OCI-LY3 (cell line): ENCODE data around the gene TMEM205.

Source experiments
- H2AFZ ChIP-seq: fragments of 200-600, 300-600 bp; shearing (Covaris generic); 2 replicates; pipeline ENCODE4 v1.6.0; 2014; ENCODE audit warnings: antibody characterized with exemption, low read depth, low read length
- H3K27ac ChIP-seq: fragments of 200-600, 300-600 bp; sonication (generic); 2 replicates; pipeline ENCODE4 v1.5.1; 2014; ENCODE audit warnings: mild to moderate bottlenecking, low read length, moderate library complexity, mixed read lengths
- H3K27me3 ChIP-seq: fragments of 200-600, 300-600 bp; sonication (generic); 2 replicates; pipeline ENCODE4 v1.6.1; 2014; ENCODE audit warnings: low read depth, low read length, mixed read lengths
- H3K36me3 ChIP-seq: fragments of 200-600, 300-600 bp; sonication (generic); replicated peaks from 2 replicates; pipeline ENCODE3; 2014; ENCODE audit warnings: low read depth, low read length, mixed read lengths
- H3K4me1 ChIP-seq: fragments of 300-600, 200-600 bp; sonication (generic); 2 replicates; pipeline ENCODE4 v1.6.1; 2014; ENCODE audit warnings: low read length, mixed read lengths
- H3K4me2 ChIP-seq: fragments of 200-600, 300-600 bp; sonication (generic); 2 replicates; pipeline ENCODE4 v1.6.1; 2014; ENCODE audit warnings: low read length, mixed read lengths
- H3K4me3 ChIP-seq: fragments of 300-600, 200-600 bp; sonication (generic); 2 replicates; pipeline ENCODE4 v1.5.1; 2014; ENCODE audit warnings: antibody characterized with exemption, mild to moderate bottlenecking, low read length, moderate library complexity
- H3K79me2 ChIP-seq: fragments of 300-600, 200-600 bp; shearing (Covaris generic); 2 replicates; pipeline ENCODE4 v1.6.1; 2014; ENCODE audit warnings: mild to moderate bottlenecking, low read length, mixed read lengths
- H3K9ac ChIP-seq: fragments of 300-600, 200-600 bp; shearing (Covaris generic); 2 replicates; pipeline ENCODE4 v1.6.0; 2014; ENCODE audit warnings: mild to moderate bottlenecking, low read length, moderate library complexity
- H3K9me3 ChIP-seq: fragments of 200-600, 300-600 bp; shearing (Covaris generic); 2 replicates; pipeline ENCODE4 v1.6.1; 2014; ENCODE audit warnings: low read length, mixed read lengths; ENCODE audit not compliant: insufficient read depth
- H4K20me1 ChIP-seq: fragments of 200-600, 300-600 bp; sonication (generic); 2 replicates; pipeline ENCODE4 v1.6.1; 2016; ENCODE audit warnings: low read length, mixed read lengths; ENCODE audit not compliant: insufficient read depth
- CTCF ChIP-seq: fragments of 200-600, 300-600 bp; sonication (generic); IDR thresholded peaks from 2 replicates; pipeline ENCODE4 v1.5.1; 2014; ENCODE audit warnings: antibody characterized with exemption, low read length, low read depth
- EZH2phosphoT487 ChIP-seq: fragments of 200-600 bp; shearing (Covaris generic); IDR thresholded peaks from 2 replicates; pipeline ENCODE4 v1.6.1; 2018; ENCODE audit warnings: antibody characterized with exemption, mixed run types, low read depth

The TMEM205 gene

GRCh38 chr19:11377756-11378155, 31.7 kb upstream of the TMEM205 start:
- H3K27me3 ChIP-seq: no peaks in the 10 kb centered on the region
- H2AFZ ChIP-seq: no peak overlapping the region
- H3K4me2 ChIP-seq: no peak overlapping the region
- H3K4me3 ChIP-seq: no peak overlapping the region
- H3K36me3 ChIP-seq: peaks cover 6% of the 10 kb centered on the region
- H3K9me3 ChIP-seq: no peaks in the 10 kb centered on the region
- no peak overlapping the region for H3K9ac ChIP-seq
- TF ChIP-seq CTCF (no peak), EZH2phosphoT487 (no peak)
- no peak overlapping the region for H3K27ac ChIP-seq
- H3K4me1 ChIP-seq: peaks cover 34% of the 10 kb centered on the region
- H3K79me2 ChIP-seq: peaks cover 15% of the 10 kb centered on the region
- H4K20me1 ChIP-seq: no peaks in the 10 kb centered on the region

GRCh38 chr19:11377237-11377636, 31.2 kb upstream of the TMEM205 start:
- H3K27ac ChIP-seq: 0 out of 2 replicates have a peak overlapping the region, but pooled peaks have one; percentile 4
- peaks cover 6% of the 10 kb centered on the region for H3K36me3 ChIP-seq
- H3K27me3 ChIP-seq: no peaks in the 10 kb centered on the region
- H2AFZ ChIP-seq: 0 out of 2 replicates have a peak overlapping the region, but pooled peaks have one; percentile 14
- H3K4me1 ChIP-seq: peaks cover 34% of the 10 kb centered on the region
- peak overlapping the region; percentile 31 for H3K4me2 ChIP-seq
- H4K20me1 ChIP-seq: no peaks in the 10 kb centered on the region
- H3K79me2 ChIP-seq: peaks cover 15% of the 10 kb centered on the region
- peak overlapping the region; percentile 3; the same call in 1 of the 2 replicates for H3K9ac ChIP-seq
- peak overlapping the region; percentile 6; the same call in 1 of the 2 replicates for H3K4me3 ChIP-seq
- no peak for TF ChIP-seq CTCF
- no peak for TF ChIP-seq EZH2phosphoT487
- no peaks in the 10 kb centered on the region for H3K9me3 ChIP-seq

GRCh38 chr19:11375143-11375948, 29.3 kb upstream of the TMEM205 start:
- no peak for TF ChIP-seq EZH2phosphoT487
- no peak for TF ChIP-seq CTCF
- Histone ChIP-seq H2AFZ (peak overlapping the region; percentile 51), H3K9ac (peak overlapping the region; percentile 94), H4K20me1 (no peaks in the 10 kb centered on the region), H3K4me3 (peak overlapping the region; percentile 86), H3K9me3 (no peaks in the 10 kb centered on the region), H3K27ac (peak overlapping the region; percentile 70), H3K4me1 (peaks cover 28% of the 10 kb centered on the region), H3K27me3 (no peaks in the 10 kb centered on the region), H3K79me2 (peaks cover 14% of the 10 kb centered on the region), H3K4me2 (peak overlapping the region; percentile 99), H3K36me3 (peaks cover 6% of the 10 kb centered on the region)

- Histone ChIP-seq H3K27me3 (no peaks in the 10 kb centered on the region), H3K36me3 (peaks cover 6% of the 10 kb centered on the region), H3K4me2 (peak within 1 kb of the TSS; percentile 99), H3K79me2 (peaks cover 10% of the 10 kb centered on the region), H2AFZ (peak within 1 kb of the TSS; percentile 89), H3K9me3 (no peaks in the 10 kb centered on the region), H3K27ac (peak within 1 kb of the TSS; percentile 78), H4K20me1 (0 out of 2 replicates have a peak, but pooled peaks cover 1% of the 10 kb centered on the region), H3K9ac (peak within 1 kb of the TSS; percentile 94), H3K4me1 (peaks cover 23% of the 10 kb centered on the region), H3K4me3 (peak within 1 kb of the TSS; percentile 86)
- no peak for TF ChIP-seq CTCF
- TF ChIP-seq EZH2phosphoT487: no peak
Measured at GRCh38 chr19:11374433-11375142, 28.5 kb upstream of the TMEM205 start, which contains the start of gene SWSAP1. Gene SWSAP1, plus strand, starts transcription at chr19:11374666. Its CDS starts 15 bp downstream, at chr19:11374681.
